HepG2 (cell line): ENCODE measurements around the gene PPIL3. TPM values are rescaled to one million over a fixed set of nuclear protein-coding genes. Genes with fewer than 3 reads are reported as not detected.
A peak's percentile ranks its signal among the peaks of the same experiment; 100 is the strongest.

ENCODE experiments used
- ASH2L ChIP-seq: fragments of 300-600, 200-600 bp; sonication (generic); IDR thresholded peaks from 2 replicates; pipeline ENCODE4 v1.7.0; 2017; ENCODE audit warnings: low read depth, mild to moderate bottlenecking, moderate library complexity, mixed read lengths, low read length; ENCODE audit not compliant: insufficient read length
- BATF2 ChIP-seq: sonication (generic); formaldehyde crosslinking; IDR thresholded peaks from 2 replicates; pipeline ENCODE4 v1.8.0; 2022; ENCODE audit warnings: mild to moderate bottlenecking, missing genetic modification reagents, moderate library complexity
- EZH2 ChIP-seq: conservative IDR thresholded peaks from 2 replicates; pipeline ENCODE4 v1.6.1; 2012; ENCODE audit warnings: mild to moderate bottlenecking, low read depth, low read length, moderate library complexity
- GATAD1 ChIP-seq: IDR thresholded peaks from 2 replicates; pipeline ENCODE4 v1.6.1; 2016; ENCODE audit warnings: missing genetic modification reagents, missing compliant biosample characterization
- KDM1A ChIP-seq: IDR thresholded peaks from 2 replicates; pipeline ENCODE4 v1.6.1; 2016; ENCODE audit warnings: missing compliant biosample characterization
- MAZ ChIP-seq, 2 experiments: sonication (generic) in 1 of 2; formaldehyde crosslinking in 1 of 2; IDR thresholded peaks; 2 replicates each; pipeline versions ENCODE4 v1.5.0 to v1.6.1; 2012 to 2020; ENCODE audit warnings: low read depth in 2 of 2, mild to moderate bottlenecking in 2 of 2, borderline replicate concordance in 1 of 2, improper control_type of control experiment in 1 of 2, low read length in 1 of 2, missing genetic modification reagents in 1 of 2, moderate library complexity in 1 of 2
- MTF1 ChIP-seq: sonication (generic); formaldehyde crosslinking; IDR thresholded peaks from 2 replicates; pipeline ENCODE4 v1.5.0; 2020; ENCODE audit warnings: missing genetic modification reagents
- NAIF1 ChIP-seq: sonication (generic); formaldehyde crosslinking; IDR thresholded peaks from 2 replicates; pipeline ENCODE4 v1.5.0; 2020; ENCODE audit warnings: mild to moderate bottlenecking, missing genetic modification reagents, borderline replicate concordance
- NFE2 ChIP-seq: sonication (generic); formaldehyde crosslinking; IDR thresholded peaks from 2 replicates; pipeline ENCODE4 v1.4.0; 2020; ENCODE audit warnings: missing genetic modification reagents
- NFYB ChIP-seq: sonication (generic); formaldehyde crosslinking; IDR thresholded peaks from 2 replicates; pipeline ENCODE4 v1.4.0; 2020; ENCODE audit warnings: missing genetic modification reagents
- NR2C2 ChIP-seq: sonication (generic); formaldehyde crosslinking; IDR thresholded peaks from 2 replicates; pipeline ENCODE4 v1.4.0; 2020; ENCODE audit warnings: missing genetic modification reagents, mild to moderate bottlenecking, moderate library complexity, borderline replicate concordance
- SAFB2 ChIP-seq: sonication (generic); formaldehyde crosslinking; IDR thresholded peaks from 2 replicates; pipeline ENCODE4 v1.5.1; 2020; ENCODE audit warnings: missing genetic modification reagents, low read depth, mild to moderate bottlenecking, borderline replicate concordance
- SNRNP70 ChIP-seq: fragments of 200-400 bp; formaldehyde crosslinking; IDR thresholded peaks from 2 replicates; pipeline ENCODE4 v1.6.1; 2017; ENCODE audit warnings: mild to moderate bottlenecking, low read depth, low read length, moderate library complexity
- SP2 ChIP-seq: sonication (generic); formaldehyde crosslinking; IDR thresholded peaks from 2 replicates; pipeline ENCODE4 v1.5.1; 2020; ENCODE audit warnings: mild to moderate bottlenecking, missing genetic modification reagents
- SP5 ChIP-seq: IDR thresholded peaks from 2 replicates; pipeline ENCODE4 v1.6.1; 2016; ENCODE audit warnings: low read depth, borderline replicate concordance
- SPEN ChIP-seq: sonication (generic); formaldehyde crosslinking; IDR thresholded peaks from 2 replicates; pipeline ENCODE4 v1.5.1; 2020; ENCODE audit warnings: low read depth, mild to moderate bottlenecking, missing genetic modification reagents
- STAT5B ChIP-seq: sonication (generic); formaldehyde crosslinking; IDR thresholded peaks from 2 replicates; pipeline ENCODE4 v1.4.0; 2020; ENCODE audit warnings: missing genetic modification reagents
- TMF1 ChIP-seq: sonication (generic); formaldehyde crosslinking; IDR thresholded peaks from 2 replicates; pipeline ENCODE4 v1.8.1; 2022; ENCODE audit warnings: low read depth, missing genetic modification reagents
- ZFYVE20 ChIP-seq: sonication (generic); formaldehyde crosslinking; IDR thresholded peaks from 2 replicates; pipeline ENCODE4 v1.8.0; 2023; ENCODE audit warnings: low read depth, mild to moderate bottlenecking, moderate library complexity, missing genetic modification reagents, borderline replicate concordance
- ZNF124 ChIP-seq: sonication (generic); formaldehyde crosslinking; IDR thresholded peaks from 2 replicates; pipeline ENCODE4 v1.4.0; 2020; ENCODE audit warnings: missing genetic modification reagents
- ZNF3 ChIP-seq: IDR thresholded peaks from 2 replicates; pipeline ENCODE4 v1.7.0; 2017; ENCODE audit warnings: inconsistent platforms
- ZNF331 ChIP-seq: sonication (generic); formaldehyde crosslinking; IDR thresholded peaks from 2 replicates; pipeline ENCODE4 v1.4.0; 2020; ENCODE audit warnings: missing genetic modification reagents
- ZNF354B ChIP-seq: sonication (generic); formaldehyde crosslinking; IDR thresholded peaks from 2 replicates; pipeline ENCODE4 v1.8.0; 2022; ENCODE audit warnings: mild to moderate bottlenecking, missing genetic modification reagents
- ZNF446 ChIP-seq: sonication (generic); formaldehyde crosslinking; IDR thresholded peaks from 2 replicates; pipeline ENCODE4 v1.5.0; 2020; ENCODE audit warnings: mild to moderate bottlenecking, missing genetic modification reagents
- ZNF75D ChIP-seq: sonication (generic); formaldehyde crosslinking; IDR thresholded peaks from 2 replicates; pipeline ENCODE4 v1.8.1; 2023; ENCODE audit warnings: missing genetic modification reagents, mild to moderate bottlenecking, borderline replicate concordance
- ZNF839 ChIP-seq: sonication (generic); formaldehyde crosslinking; IDR thresholded peaks from 2 replicates; pipeline ENCODE4 v1.4.0; 2020; ENCODE audit warnings: missing genetic modification reagents, mild to moderate bottlenecking, borderline replicate concordance
- ZNF883 ChIP-seq: sonication (generic); formaldehyde crosslinking; IDR thresholded peaks from 2 replicates; pipeline ENCODE4 v1.5.1; 2020; ENCODE audit warnings: mild to moderate bottlenecking, missing genetic modification reagents; ENCODE audit errors: not compliant biosample characterization
- polyA plus RNA-seq, 8 experiments: library from polyadenylated mRNA; depleted of rRNA in 3 of 8; stranded (reverse) in 7 of 8; unstranded in 1 of 8; fragments of >200 nt; fragmentation: Illumina TruSeq in 4 of 8; extraction: Trizol in 4 of 8; gene quantifications; 2 replicates each; pipeline versions ENCODE4 v1.2.1 to v1.2.3, GENCODE V29; 2011 to 2016; ENCODE audit warnings: low read depth in 4 of 8, missing spikeins in 1 of 8, mixed read lengths in 1 of 8; ENCODE audit not compliant: insufficient read depth in 1 of 8
- total RNA-seq, 5 experiments: library from RNA; depleted of rRNA; stranded (reverse); fragments of >200 nt; fragmentation: Illumina TruSeq; extraction: Trizol; gene quantifications; 2 replicates each; pipeline ENCODE4 v1.2.3, GENCODE V29; 2016; ENCODE audit warnings: low read depth in 1 of 5
- TF ChIP-seq, protein P1 (sequence below): fragments of 450-650 bp; IDR thresholded peaks from 2 replicates; pipeline ENCODE4 v1.6.1; 2016

PPIL3 gene
- total and polyA plus RNA-seq, 2 of the 13 experiments (the other 11 are each of a cell fraction or from before 2014, with no cell fraction given) = 98.7 to 107 TPM

DNA sequence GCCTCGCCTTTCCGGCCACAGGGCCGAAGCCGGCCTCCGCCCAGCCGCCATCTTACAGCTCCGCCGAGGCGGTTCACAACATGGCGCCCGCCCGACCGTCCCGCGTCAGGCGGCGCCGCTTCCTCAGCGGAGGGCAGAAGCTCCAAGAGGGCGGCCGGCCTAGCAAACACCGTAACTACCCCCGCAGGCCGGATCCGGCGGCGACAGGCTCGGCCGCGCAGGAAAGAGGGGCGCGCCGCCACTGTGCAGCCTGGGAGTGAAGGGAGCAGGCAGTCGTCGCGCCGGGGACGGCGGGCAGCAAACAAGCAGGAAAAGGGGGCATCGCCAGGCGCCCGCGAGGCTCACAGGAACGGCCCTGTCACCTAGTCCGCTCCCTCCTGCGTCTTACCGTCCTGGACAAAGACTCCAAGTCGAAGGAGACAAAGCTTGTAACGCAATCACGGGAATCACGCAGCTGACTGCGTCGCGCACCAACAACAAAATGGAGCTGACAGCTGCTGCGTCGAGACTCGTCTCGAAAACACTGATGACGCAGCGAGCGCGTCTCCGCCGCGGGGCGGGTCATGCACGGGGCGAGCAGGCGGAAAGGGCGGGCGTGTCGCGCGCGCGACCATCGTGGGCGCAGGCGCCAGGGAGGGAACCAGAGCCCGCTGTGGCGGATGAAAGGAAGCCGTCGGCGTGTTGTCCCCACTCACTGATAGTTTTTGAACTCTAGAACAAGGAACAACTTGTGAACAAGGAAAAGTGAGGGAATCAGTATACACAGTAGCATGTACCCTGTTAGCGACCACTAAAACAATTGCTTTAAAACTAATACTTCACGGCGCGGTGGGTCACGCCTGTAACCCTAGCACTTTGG lies 24.5 kb downstream of the PPIL3 start, which contains the start of gene CLK1 (continued):
- TF ChIP-seq NFYB = no peak; the same call in 1 of the 2 replicates
- TF ChIP-seq ASH2L = peak; percentile 96
- peak; percentile 54 for TF ChIP-seq SP2
- peak; percentile 14 for TF ChIP-seq STAT5B (CRISPR knock-in tag)
- peak; percentile 86; the same call in 1 of the 2 replicates for TF ChIP-seq TMF1 (CRISPR knock-in tag)
- TF ChIP-seq MAZ (IDR thresholded peaks at IDR 0.05; ENCODE audit: borderline replicate concordance, low read depth, low read length) = peak; percentile 91
- peak; percentile 90 for TF ChIP-seq MAZ (CRISPR knock-in tag; IDR thresholded peaks at IDR 0.05; ENCODE audit: low read depth)
- TF ChIP-seq SAFB2 (CRISPR knock-in tag) = peak; percentile 73
- TF ChIP-seq MTF1 (CRISPR knock-in tag) = peak; percentile 82
- no peak for TF ChIP-seq EZH2
- no peak; the same call in none of the 2 replicates for TF ChIP-seq ZFYVE20 (CRISPR knock-in tag)
- no peak for TF ChIP-seq SNRNP70
- TF ChIP-seq BATF2 = peak; percentile 96
- TF ChIP-seq SPEN (CRISPR knock-in tag) = peak; percentile 88
- TF ChIP-seq ZNF3 (CRISPR knock-in tag) = no peak
- TF ChIP-seq ZNF354B (CRISPR knock-in tag) = peak; percentile 90; the same call in 1 of the 2 replicates
- TF ChIP-seq ZNF446 (CRISPR knock-in tag) = peak; percentile 49
- peak; percentile 36; the same call in 1 of the 2 replicates for TF ChIP-seq KDM1A (CRISPR knock-in tag)
- TF ChIP-seq ZNF839 (CRISPR knock-in tag) = peak; percentile 95
- TF ChIP-seq NFE2 (CRISPR knock-in tag) = no peak
- TF ChIP-seq NAIF1 (CRISPR knock-in tag) = peak; percentile 88
- TF ChIP-seq NR2C2 (CRISPR knock-in tag) = peak; percentile 85; the same call in 1 of the 2 replicates
- peak; percentile 94 for TF ChIP-seq ZNF124 (CRISPR knock-in tag)
- no peak for TF ChIP-seq ZNF75D (CRISPR knock-in tag)
- peak; percentile 88 for TF ChIP-seq GATAD1
- TF ChIP-seq, protein P1, sequence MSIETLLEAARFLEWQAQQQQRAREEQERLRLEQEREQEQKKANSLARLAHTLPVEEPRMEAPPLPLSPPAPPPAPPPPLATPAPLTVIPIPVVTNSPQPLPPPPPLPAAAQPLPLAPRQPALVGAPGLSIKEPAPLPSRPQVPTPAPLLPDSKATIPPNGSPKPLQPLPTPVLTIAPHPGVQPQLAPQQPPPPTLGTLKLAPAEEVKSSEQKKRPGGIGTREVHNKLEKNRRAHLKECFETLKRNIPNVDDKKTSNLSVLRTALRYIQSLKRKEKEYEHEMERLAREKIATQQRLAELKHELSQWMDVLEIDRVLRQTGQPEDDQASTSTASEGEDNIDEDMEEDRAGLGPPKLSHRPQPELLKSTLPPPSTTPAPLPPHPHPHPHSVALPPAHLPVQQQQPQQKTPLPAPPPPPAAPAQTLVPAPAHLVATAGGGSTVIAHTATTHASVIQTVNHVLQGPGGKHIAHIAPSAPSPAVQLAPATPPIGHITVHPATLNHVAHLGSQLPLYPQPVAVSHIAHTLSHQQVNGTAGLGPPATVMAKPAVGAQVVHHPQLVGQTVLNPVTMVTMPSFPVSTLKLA = peak; percentile 74
- TF ChIP-seq ZNF331 = peak; percentile 94
- peak; percentile 98 for TF ChIP-seq ZNF883 (CRISPR knock-in tag)
- peak; percentile 88 for TF ChIP-seq SP5 (CRISPR knock-in tag)
